Measurements from ENCODE around the gene CDCA4.
"Not testable (repeated sequence)": the region's sequence is repeated elsewhere in the genome, so short reads cannot be mapped to it uniquely, and the experiment has no call there.

The CDCA4 gene

GRCh38 chr14:105056303-105056831 lies 35.5 kb upstream of the CDCA4 start:
- no peak for DNase-seq

- no peak for DNase-seq
Observed at GRCh38 chr14:105055736-105056302, 34.9 kb upstream of the CDCA4 start.

GRCh38 chr14:105055334-105055733 lies 34.5 kb upstream of the CDCA4 start:
- DNase-seq = no peak

GRCh38 chr14:105053996-105054395 lies 33.1 kb upstream of the CDCA4 start:
- DNase-seq = no peak

- DNase-seq = no peak
Observed at GRCh38 chr14:105053421-105053820, 32.5 kb upstream of the CDCA4 start.

- no peak for DNase-seq
Observed at GRCh38 chr14:105052110-105052458, 31.2 kb upstream of the CDCA4 start.

GRCh38 chr14:105051182-105052109 lies 30.6 kb upstream of the CDCA4 start:
- no peak for DNase-seq

- no peak for DNase-seq
Observed at GRCh38 chr14:105050551-105050897, 29.6 kb upstream of the CDCA4 start.

- no peak for DNase-seq
Observed at GRCh38 chr14:105049753-105050550, 29.1 kb upstream of the CDCA4 start.

GRCh38 chr14:105047283-105048016 lies 26.6 kb upstream of the CDCA4 start:
- no peak for DNase-seq

- no peak for DNase-seq
Observed at GRCh38 chr14:105046891-105047282, 26.0 kb upstream of the CDCA4 start.

- DNase-seq = peak; percentile 71 to 94
Observed at GRCh38 chr14:105045710-105046326, 24.9 kb upstream of the CDCA4 start.

GRCh38 chr14:105043641-105044040 lies 22.8 kb upstream of the CDCA4 start:
- DNase-seq = no peak

- DNase-seq = no peak
Observed at GRCh38 chr14:105042813-105043212, 21.9 kb upstream of the CDCA4 start.

GRCh38 chr14:105041841-105042765 lies 21.2 kb upstream of the CDCA4 start:
- no peak for DNase-seq

GRCh38 chr14:105039458-105040205 lies 18.7 kb upstream of the CDCA4 start:
- no peak for DNase-seq

GRCh38 chr14:105035616-105036015 lies 14.7 kb upstream of the CDCA4 start:
- DNase-seq = not testable (repeated sequence)

- no peak for DNase-seq
Observed at GRCh38 chr14:105034315-105035039, 13.6 kb upstream of the CDCA4 start.

GRCh38 chr14:105033412-105033900 lies 12.6 kb upstream of the CDCA4 start:
- not testable (repeated sequence) for DNase-seq

Data from NCI-H446 (cell line).